OCI-M2 (cell line): ENCODE data around the gene GLT6D1.
"Not testable (repeated sequence)": the region's sequence is repeated elsewhere in the genome, so short reads cannot be mapped to it uniquely, and the experiment has no call there.

ENCODE experiments used
- DNase-seq: peaks from one replicate; lab custom pipeline; 2025; ENCODE audit not compliant: unreplicated experiment; lab: John Stamatoyannopoulos, UW

GLT6D1 gene

GRCh38 chr9:135639196-135639595, at the start of gene GLT6D1:
TSS of gene GLT6D1 (minus strand) at chr9:135639540. CDS start at chr9:135639187, 353 bp downstream.
- no peak for DNase-seq

GRCh38 chr9:135689011-135689410, 49.7 kb upstream of the GLT6D1 start:
- no peak for DNase-seq

GRCh38 chr9:135687216-135687615, 47.9 kb upstream of the GLT6D1 start:
- DNase-seq = no peak

- DNase-seq = no peak
Observed at GRCh38 chr9:135684691-135685090, 45.4 kb upstream of the GLT6D1 start.

DNA sequence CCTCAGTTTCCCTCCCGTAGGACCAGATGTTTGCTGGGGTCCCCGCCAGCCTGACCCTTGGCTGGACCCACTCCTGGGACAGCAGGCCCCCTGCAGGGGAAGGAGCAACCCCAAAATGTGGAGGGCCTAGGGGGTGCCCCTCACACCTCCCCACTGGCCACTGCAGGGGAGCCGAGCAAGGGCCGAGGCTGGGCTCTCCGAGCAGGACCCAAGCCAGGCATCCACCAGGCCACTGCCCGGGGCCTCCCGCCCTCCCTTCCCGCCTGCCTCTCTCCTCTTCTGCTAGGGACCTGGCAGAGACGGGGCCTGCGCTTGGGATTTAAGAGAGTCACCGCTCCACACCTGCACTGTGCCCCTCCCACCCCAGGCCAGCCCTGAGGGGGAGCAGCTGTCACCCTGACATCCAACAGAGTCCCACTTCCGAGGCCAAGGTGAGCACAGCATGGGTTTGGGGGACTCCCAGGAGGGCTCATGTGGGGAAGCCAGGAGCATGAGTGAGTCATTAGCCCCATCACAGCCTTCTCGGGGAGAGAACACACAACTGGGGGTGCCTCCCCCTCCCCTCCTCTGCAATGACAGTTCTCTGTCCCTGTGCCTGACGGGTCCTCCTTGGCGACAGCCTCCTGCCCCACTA, 44.2 kb upstream of the GLT6D1 start:
- no peak for DNase-seq

GRCh38 chr9:135681161-135681560, 41.8 kb upstream of the GLT6D1 start:
- DNase-seq = no peak

- DNase-seq = no peak
Observed at GRCh38 chr9:135680056-135680455, 40.7 kb upstream of the GLT6D1 start.

- no peak for DNase-seq
Observed at GRCh38 chr9:135678236-135679017, 39.1 kb upstream of the GLT6D1 start.

DNA sequence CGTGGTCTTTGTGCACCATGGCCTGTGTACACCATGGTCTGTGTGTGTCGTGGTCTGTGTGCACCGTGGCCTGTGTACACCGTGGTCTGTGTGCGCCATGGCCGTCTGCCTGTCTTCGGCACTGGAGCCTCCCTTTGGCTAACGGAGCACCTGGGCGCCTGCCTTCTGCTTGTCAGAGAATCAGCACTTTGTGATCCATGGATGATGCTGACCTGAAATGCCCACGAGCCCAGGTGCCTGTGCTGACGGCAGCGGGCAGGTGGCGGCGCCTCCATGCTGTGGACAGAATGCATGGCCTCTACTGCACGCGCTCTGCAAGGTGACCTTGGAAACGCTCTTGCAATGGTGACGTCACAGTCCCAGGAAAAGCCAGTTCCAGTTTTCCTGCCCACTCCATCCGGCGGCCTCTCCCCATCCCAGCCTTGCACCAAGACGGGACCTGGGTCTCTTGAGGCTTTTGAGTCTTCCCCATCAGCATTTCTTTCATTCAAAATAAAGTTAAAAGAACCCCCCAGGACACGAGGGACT, 38.4 kb upstream of the GLT6D1 start:
- DNase-seq = no peak

- DNase-seq = no peak
Observed at GRCh38 chr9:135676891-135677290, 37.6 kb upstream of the GLT6D1 start.

DNA sequence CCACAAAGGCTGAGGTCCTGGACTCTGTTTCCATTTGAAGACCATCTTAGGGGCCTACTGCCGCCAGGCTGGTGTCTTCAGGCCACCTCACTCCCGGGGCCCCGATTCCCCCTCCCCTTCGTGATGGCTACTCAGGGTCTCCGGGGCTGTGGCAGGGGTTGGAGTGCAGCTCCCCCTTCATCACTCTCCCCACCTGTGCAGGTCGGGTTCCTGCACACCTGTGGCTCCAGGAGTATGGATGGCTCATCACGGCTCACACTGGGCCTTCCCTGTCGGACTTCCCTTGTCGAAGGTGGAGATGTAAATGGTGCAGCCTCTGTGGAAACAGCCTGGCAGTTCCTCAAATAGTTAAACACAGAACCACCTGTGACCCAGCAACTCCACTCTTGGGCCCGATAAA, 35.6 kb upstream of the GLT6D1 start:
- DNase-seq = no peak

- no peak for DNase-seq
Observed at GRCh38 chr9:135673941-135674340, 34.6 kb upstream of the GLT6D1 start.

DNA sequence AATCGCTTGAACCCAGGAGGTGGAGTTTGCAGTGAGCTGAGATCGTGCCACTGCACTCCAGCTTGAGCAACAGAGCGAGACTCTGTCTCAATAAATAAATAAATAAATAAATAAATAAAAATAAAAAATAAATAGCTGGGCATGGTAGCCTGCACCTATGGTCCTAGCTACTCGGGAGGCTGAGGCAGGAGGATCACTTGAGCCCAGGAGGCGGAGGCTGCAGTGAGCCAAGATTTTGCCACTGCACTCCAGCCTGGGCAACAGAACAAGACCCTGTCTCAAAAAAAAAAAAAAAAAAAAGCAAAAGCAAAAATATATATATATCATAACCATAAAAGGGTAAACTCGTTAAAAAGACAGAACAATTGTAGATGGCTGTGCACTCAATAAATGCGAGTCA, 33.4 kb upstream of the GLT6D1 start:
- not testable (repeated sequence) for DNase-seq

DNA sequence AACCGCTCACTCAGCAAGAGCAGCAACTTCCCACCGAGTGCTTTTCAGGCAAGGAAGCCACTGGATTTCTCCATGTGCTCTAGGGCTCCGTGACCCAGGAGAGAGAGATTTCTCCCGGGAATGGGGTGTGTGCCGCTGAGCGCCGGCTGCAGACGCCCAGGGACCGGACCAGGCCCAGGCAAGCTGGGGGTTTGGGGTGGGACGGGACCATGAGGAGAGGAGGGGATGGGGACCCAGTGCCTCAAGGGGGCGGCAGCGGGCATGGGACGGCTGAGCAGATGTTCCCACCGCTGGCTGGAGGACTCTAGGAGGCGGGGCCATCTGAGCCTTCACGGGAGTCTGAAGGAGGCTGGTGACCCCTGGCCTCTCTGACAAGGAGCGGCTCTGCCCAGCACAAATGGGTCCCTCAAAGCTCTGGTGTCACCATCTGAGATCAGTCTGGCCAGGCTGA, 32.3 kb upstream of the GLT6D1 start:
- no peak for DNase-seq

DNA sequence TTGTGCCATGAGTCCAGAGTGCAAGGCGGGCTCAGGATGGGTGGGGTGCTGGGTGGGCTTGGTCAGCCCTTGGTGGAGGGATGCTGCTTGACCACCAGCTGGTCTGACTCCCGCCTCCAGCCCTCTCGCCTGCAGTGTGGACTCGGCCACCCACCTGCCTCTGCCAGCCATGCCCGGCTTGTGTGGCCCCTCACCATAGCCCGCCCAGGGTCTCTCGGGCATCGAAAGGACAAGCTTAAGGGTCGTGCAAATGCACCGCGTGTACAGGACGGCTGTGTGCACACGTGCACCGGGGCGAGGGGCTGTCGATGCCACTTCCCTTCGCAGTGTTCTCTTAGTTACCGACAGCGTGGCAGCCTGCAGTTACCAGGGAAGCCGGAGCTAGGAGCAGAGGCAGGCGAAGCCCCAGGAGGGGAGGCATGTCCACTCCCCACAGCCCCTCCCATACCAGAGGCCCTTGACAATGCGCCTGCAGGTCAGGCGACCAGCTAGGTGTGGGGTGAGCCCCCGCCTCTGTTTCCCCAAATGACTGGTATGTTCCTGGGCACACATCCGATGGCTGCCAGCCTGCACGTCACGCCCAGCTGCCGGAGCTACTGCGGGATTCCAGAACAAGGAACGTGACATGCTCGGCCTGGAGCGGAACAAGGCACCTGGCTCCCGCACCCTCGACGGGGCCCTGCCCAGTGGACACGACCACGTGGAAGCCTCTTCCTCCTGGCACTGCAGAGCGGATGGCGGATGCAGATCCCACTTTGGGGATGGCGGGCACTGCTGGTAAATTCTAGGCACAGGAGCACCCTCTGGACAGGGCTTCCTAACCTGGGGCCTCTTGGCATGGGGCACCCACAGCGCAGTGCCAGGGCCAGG, 31.6 kb upstream of the GLT6D1 start:
- no peak for DNase-seq

- no peak for DNase-seq
Observed at GRCh38 chr9:135669616-135670285, 30.4 kb upstream of the GLT6D1 start.

DNA sequence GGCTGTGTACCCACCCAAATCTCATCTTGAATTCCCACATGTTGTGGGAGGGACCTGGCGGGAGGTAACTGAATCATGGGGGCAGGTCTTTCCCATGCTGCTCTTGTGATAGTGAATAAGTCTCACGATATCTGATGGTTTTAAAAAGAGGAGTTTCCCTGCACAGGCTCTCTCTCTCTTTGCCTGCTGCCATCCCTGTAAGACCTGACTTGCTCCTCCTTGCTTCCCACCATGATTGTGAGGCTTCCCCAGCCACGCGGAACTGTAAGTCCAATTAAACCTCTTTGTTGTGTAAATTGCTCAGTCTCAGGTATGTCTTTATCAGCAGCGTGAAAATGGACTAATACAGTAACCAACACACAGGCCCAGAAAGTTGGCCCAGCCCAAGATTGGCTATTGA, 29.7 kb upstream of the GLT6D1 start:
- DNase-seq = not testable (repeated sequence)

- no peak for DNase-seq
Observed at GRCh38 chr9:135667463-135668001, 28.2 kb upstream of the GLT6D1 start.

DNA sequence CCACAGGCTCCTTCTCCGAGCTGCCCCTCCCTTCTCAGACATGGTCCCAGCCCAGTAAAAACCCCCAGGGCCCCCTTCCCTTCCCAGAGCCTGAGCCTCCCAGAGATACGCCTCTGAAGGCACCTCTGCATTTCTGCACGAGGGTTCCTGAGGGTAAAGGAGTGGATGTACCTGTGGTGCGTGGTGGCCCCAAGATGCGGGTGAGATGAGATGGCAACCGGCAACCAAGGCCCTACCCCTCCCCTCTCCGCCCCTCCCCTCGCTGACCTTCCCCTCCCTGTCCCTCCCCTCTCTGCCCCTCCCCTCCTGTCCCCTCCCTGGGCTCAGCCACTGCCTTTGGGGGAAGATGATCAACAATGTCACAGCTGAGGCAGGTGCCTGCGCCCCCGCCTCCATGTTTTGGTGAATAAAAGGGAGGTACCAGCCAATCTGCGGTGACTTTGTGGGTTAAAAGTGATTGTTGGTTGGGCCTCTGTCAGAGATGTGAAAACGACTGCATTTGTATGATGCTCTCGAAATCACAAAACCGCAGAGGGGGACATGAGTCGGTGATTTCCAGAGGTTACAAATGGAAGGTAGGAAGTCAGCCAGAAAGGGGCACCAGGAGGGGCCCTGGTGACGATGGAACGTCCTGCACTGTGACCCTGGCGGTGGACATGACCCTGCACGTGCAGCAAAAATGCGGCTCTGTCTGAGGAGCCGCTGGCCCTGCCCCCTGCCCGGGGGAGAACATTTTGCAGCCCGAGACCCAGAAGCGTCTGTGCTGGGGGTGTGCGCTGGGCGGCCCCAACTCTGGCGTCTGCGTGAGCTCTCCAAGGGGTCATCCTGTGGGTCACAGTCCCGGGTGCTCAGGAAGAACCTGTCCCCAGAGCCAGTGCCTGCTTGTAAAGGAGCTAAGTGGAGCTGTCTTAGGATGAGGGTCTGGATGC, 27.5 kb upstream of the GLT6D1 start:
- DNase-seq = no peak
